IgD-negative memory B cell (primary cell): ENCODE data around the gene NXF1. TPM values are rescaled to one million over a fixed set of nuclear protein-coding genes. Genes with fewer than 3 reads are reported as not detected.

ENCODE experiments used
- H3K27ac Mint-ChIP-seq, 3 donors: one replicate each; pipeline ENCODE4 v1.8.0; 2020 to 2022; ENCODE audit warnings: mild to moderate bottlenecking in 3 of 3, mixed read lengths in 3 of 3, moderate library complexity in 1 of 3
- H3K27me3 Mint-ChIP-seq: one replicate; pipeline ENCODE4 v1.8.0; 2021; ENCODE audit warnings: mixed read lengths
- H3K36me3 Mint-ChIP-seq: one replicate; pipeline ENCODE4 v1.8.0; 2020; ENCODE audit warnings: mild to moderate bottlenecking, mixed read lengths
- H3K4me1 Mint-ChIP-seq, 3 donors: one replicate each; pipeline ENCODE4 v1.8.0; 2020 to 2022; ENCODE audit warnings: mixed read lengths in 3 of 3, mild to moderate bottlenecking in 1 of 3
- H3K4me3 Mint-ChIP-seq, 4 donors: one replicate each; pipeline ENCODE4 v1.8.0; 2020 to 2022; ENCODE audit warnings: mild to moderate bottlenecking in 4 of 4, mixed read lengths in 4 of 4, moderate library complexity in 3 of 4
- H3K9me3 Mint-ChIP-seq, 3 donors: one replicate each; pipeline ENCODE4 v1.8.0; 2020 to 2021; ENCODE audit warnings: mixed read lengths in 3 of 3, mild to moderate bottlenecking in 1 of 3
- polyA plus RNA-seq: library from polyadenylated mRNA; unstranded; fragments of 300-500 nt; fragmentation: Illumina TruSeq; gene quantifications from one replicate; pipeline ENCODE4 v1.2.3, GENCODE V29; 2021

Gene NXF1
- polyA plus RNA-seq, 1 donor from 2014 or later = 67.6 TPM

- H3K27me3 Mint-ChIP-seq = no peaks in the 10 kb centered on the region
- no peaks in the 10 kb centered on the region for H3K36me3 Mint-ChIP-seq
Observed at GRCh38 chr11:62810748-62811147, 5.5 kb upstream of the NXF1 start.

GRCh38 chr11:62806611-62807121 is 1.4 kb upstream of the NXF1 start:
- Mint-ChIP-seq H3K27me3 (no peaks in the 10 kb centered on the region), H3K36me3 (peaks cover under 1% of the 10 kb centered on the region), H3K9me3 (no peaks in the 10 kb centered on the region), H3K4me1 (peaks cover 13 to 20% (median 15%) of the 10 kb centered on the region in 3 donors), H3K27ac (peak overlapping the region in 1 of 3 donors; percentile 97), H3K4me3 (peak overlapping the region; percentile 21 to 99 (median 80))

More at GRCh38 chr11:62810748-62811147, 5.5 kb upstream of the NXF1 start:
- H3K4me3 Mint-ChIP-seq = peak overlapping the region in 1 of 4 donors; percentile 52
- H3K4me1 Mint-ChIP-seq = peaks cover 5 to 8% (median 5%) of the 10 kb centered on the region in 3 donors
- peak overlapping the region in 1 of 3 donors; percentile 78 for H3K27ac Mint-ChIP-seq
- H3K9me3 Mint-ChIP-seq = no peaks in the 10 kb centered on the region

- H3K36me3 Mint-ChIP-seq = peaks cover 6% of the 10 kb centered on the region
Observed at GRCh38 chr11:62805961-62806441, 761 bp upstream of the NXF1 start.

GRCh38 chr11:62804310-62805075 is 747 bp downstream of the NXF1 start:
- H3K4me1 Mint-ChIP-seq = peaks cover 13 to 15% (median 13%) of the 10 kb centered on the region in 3 donors
- H3K27ac Mint-ChIP-seq = peak overlapping the region; percentile 92 to 99 (median 97)
- H3K36me3 Mint-ChIP-seq = peaks cover 11% of the 10 kb centered on the region
- H3K4me3 Mint-ChIP-seq = peak overlapping the region; percentile 98 to 99 (median 98)
- no peaks in the 10 kb centered on the region for H3K27me3 Mint-ChIP-seq
- H3K9me3 Mint-ChIP-seq = no peaks in the 10 kb centered on the region

More at GRCh38 chr11:62805961-62806441, 761 bp upstream of the NXF1 start:
- peaks cover 13 to 16% (median 15%) of the 10 kb centered on the region in 3 donors for H3K4me1 Mint-ChIP-seq
- H3K27ac Mint-ChIP-seq = peak overlapping the region; percentile 97 to 99 (median 98)
- no peaks in the 10 kb centered on the region for H3K9me3 Mint-ChIP-seq
- H3K27me3 Mint-ChIP-seq = no peaks in the 10 kb centered on the region
- peak overlapping the region; percentile 98 to 99 (median 98) for H3K4me3 Mint-ChIP-seq

GRCh38 chr11:62801071-62801470 is 4.2 kb downstream of the NXF1 start:
- Mint-ChIP-seq H3K9me3 (no peaks in the 10 kb centered on the region), H3K4me3 (peak overlapping the region in 1 of 4 donors; percentile 79), H3K4me1 (peaks cover 10 to 13% (median 11%) of the 10 kb centered on the region in 3 donors), H3K27ac (no peak overlapping the region), H3K36me3 (peaks cover 11% of the 10 kb centered on the region), H3K27me3 (no peaks in the 10 kb centered on the region)

GRCh38 chr11:62799486-62799885 is 5.8 kb downstream of the NXF1 start:
- Mint-ChIP-seq H3K27ac (peak overlapping the region in 2 of 3 donors; percentile 13 to 62), H3K36me3 (peaks cover 11% of the 10 kb centered on the region), H3K9me3 (no peaks in the 10 kb centered on the region), H3K27me3 (no peaks in the 10 kb centered on the region), H3K4me1 (peaks cover under 1 to 8% (median 7%) of the 10 kb centered on the region in 3 donors), H3K4me3 (peak overlapping the region in 2 of 4 donors; percentile 39 to 68)

- no peaks in the 10 kb centered on the region for H3K9me3 Mint-ChIP-seq
- H3K27me3 Mint-ChIP-seq = no peaks in the 10 kb centered on the region
- H3K36me3 Mint-ChIP-seq = peaks cover 9% of the 10 kb centered on the region
- peak overlapping the region in 1 of 3 donors; percentile 11 for H3K27ac Mint-ChIP-seq
- H3K4me3 Mint-ChIP-seq = peak overlapping the region in 1 of 4 donors; percentile 11
- H3K4me1 Mint-ChIP-seq = peaks cover 0 to 11% (median 7%) of the 10 kb centered on the region in 3 donors
Observed at GRCh38 chr11:62796281-62796680, 9.0 kb downstream of the NXF1 start.

GRCh38 chr11:62794201-62794775 is 11.0 kb downstream of the NXF1 start:
- H3K27ac Mint-ChIP-seq = peak overlapping the region; percentile 19 to 73 (median 60)
- H3K36me3 Mint-ChIP-seq = peaks cover 1% of the 10 kb centered on the region
- H3K4me3 Mint-ChIP-seq = peak overlapping the region in 1 of 4 donors; percentile 11
- no peaks in the 10 kb centered on the region for H3K9me3 Mint-ChIP-seq
- H3K27me3 Mint-ChIP-seq = no peaks in the 10 kb centered on the region
- H3K4me1 Mint-ChIP-seq = peaks cover 5 to 22% (median 20%) of the 10 kb centered on the region in 3 donors

GRCh38 chr11:62792202-62792575 is 13.1 kb downstream of the NXF1 start:
- Mint-ChIP-seq H3K4me3 (peak overlapping the region; percentile 89 to 98 (median 92)), H3K27me3 (no peaks in the 10 kb centered on the region), H3K9me3 (no peaks in the 10 kb centered on the region), H3K4me1 (peaks cover 9 to 32% (median 27%) of the 10 kb centered on the region in 3 donors), H3K27ac (peak overlapping the region; percentile 89 to 94 (median 89)), H3K36me3 (peaks cover 1% of the 10 kb centered on the region)

- no peaks in the 10 kb centered on the region for H3K9me3 Mint-ChIP-seq
- peaks cover 1% of the 10 kb centered on the region for H3K36me3 Mint-ChIP-seq
- H3K4me1 Mint-ChIP-seq = peaks cover 9 to 32% (median 29%) of the 10 kb centered on the region in 3 donors
- H3K27me3 Mint-ChIP-seq = no peaks in the 10 kb centered on the region
- H3K27ac Mint-ChIP-seq = peak within 1 kb of the TSS; percentile 89 to 94 (median 89)
- peak within 1 kb of the TSS; percentile 89 to 98 (median 92) for H3K4me3 Mint-ChIP-seq
Observed at GRCh38 chr11:62791501-62792201, 13.6 kb downstream of the NXF1 start, which contains the start of gene TMEM223. Gene TMEM223, minus strand, starts transcription at chr11:62792006. Its CDS starts 12 bp downstream, at chr11:62791994.

- H3K36me3 Mint-ChIP-seq = peaks cover 1% of the 10 kb centered on the region
- H3K9me3 Mint-ChIP-seq = no peaks in the 10 kb centered on the region
- no peaks in the 10 kb centered on the region for H3K27me3 Mint-ChIP-seq
- peaks cover 9 to 40% (median 37%) of the 10 kb centered on the region in 3 donors for H3K4me1 Mint-ChIP-seq
- peak overlapping the region in 2 of 3 donors; percentile 80 to 94 for H3K27ac Mint-ChIP-seq
- H3K4me3 Mint-ChIP-seq = peak overlapping the region; percentile 85 to 98 (median 96)
Observed at GRCh38 chr11:62789576-62789975, 15.7 kb downstream of the NXF1 start.

GRCh38 chr11:62788991-62789390 is 16.2 kb downstream of the NXF1 start:
- no peaks in the 10 kb centered on the region for H3K27me3 Mint-ChIP-seq
- peaks cover 9 to 40% (median 37%) of the 10 kb centered on the region in 3 donors for H3K4me1 Mint-ChIP-seq

GRCh38 chr11:62787005-62787759 is 18.1 kb downstream of the NXF1 start, which contains the start of gene TMEM179B:
Gene TMEM179B, plus strand, starts transcription at chr11:62787402. Its CDS starts 30 bp downstream, at chr11:62787432.
- Mint-ChIP-seq H3K27ac (peak within 1 kb of the TSS; percentile 94 to 97 (median 94)), H3K27me3 (no peaks in the 10 kb centered on the region), H3K4me1 (peaks cover 9 to 36% (median 32%) of the 10 kb centered on the region in 3 donors), H3K4me3 (peak within 1 kb of the TSS; percentile 95 to 98 (median 96)), H3K36me3 (peaks cover 3% of the 10 kb centered on the region), H3K9me3 (no peaks in the 10 kb centered on the region)

More at GRCh38 chr11:62788991-62789390, 16.2 kb downstream of the NXF1 start:
- Mint-ChIP-seq H3K9me3 (no peaks in the 10 kb centered on the region), H3K36me3 (peaks cover under 1% of the 10 kb centered on the region), H3K4me3 (peak overlapping the region; percentile 85 to 98 (median 96)), H3K27ac (peak overlapping the region in 2 of 3 donors; percentile 51 to 94)
